GM19193 (cell line): ENCODE results near the gene VPS39.

Experiments
- POLR2A ChIP-seq: IDR thresholded peaks from 4 replicates; pipeline ENCODE4 v1.6.1; 2011; ENCODE audit not compliant: insufficient read depth, insufficient read length; ENCODE audit errors: extremely low read depth

The VPS39 gene

DNA sequence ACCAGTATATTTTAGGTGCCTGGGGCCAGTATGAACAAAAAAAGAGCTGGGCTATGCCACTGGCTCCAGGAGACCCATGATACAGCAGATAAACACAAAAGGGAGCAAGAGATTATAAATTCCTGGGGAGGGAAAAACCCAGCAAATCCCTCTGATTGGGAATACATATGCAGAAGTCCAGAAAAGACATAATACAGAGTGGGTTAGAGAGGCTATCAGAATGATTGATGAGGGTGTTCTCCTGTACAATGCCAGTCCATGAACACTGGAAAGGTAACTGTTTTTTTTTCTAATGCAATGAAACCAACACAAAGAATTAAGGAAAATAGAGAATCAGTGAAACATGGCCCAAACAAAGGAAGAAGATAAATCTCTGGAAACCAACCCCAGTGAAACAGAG, 5.4 kb upstream of the VPS39 start:
- no peak for TF ChIP-seq POLR2A

DNA sequence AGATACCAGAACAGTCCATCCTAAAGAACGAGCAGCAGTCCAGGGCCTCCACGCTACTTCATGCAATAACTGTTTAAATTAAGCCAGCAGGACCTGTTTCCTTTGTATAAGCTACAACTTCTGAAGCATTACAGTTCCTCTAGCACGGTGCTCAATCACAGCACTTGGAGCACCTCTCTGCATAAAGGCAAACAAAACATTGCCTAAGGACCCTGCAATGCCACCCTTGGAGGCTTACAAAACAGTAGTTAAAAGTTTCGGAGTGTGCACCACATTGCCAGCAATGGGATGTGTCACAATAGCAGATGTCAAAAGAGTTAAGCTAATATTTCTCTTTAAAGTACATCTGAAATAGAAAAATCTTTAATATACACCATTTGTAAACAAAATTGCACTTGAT, 2.6 kb upstream of the VPS39 start:
- no peak for TF ChIP-seq POLR2A

DNA sequence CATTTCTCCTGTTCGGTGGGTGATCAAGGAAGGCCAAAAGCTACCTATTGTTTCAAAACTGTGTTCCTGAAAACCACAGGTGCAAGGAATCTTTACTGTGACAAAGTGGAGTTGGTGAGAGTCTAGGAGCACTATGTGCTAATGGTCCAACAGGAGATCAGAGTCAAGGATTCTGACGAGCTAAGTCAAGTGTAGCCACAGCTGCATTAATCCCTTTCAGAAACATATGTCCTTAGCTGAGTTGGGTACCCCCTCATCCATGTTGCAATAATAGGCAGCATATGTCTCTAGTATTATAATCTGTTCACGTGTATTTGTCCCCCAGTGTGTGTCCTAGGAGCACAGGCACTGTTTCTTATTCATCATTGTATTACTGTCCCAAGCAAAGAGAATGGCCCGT, 1.7 kb downstream of the VPS39 start:
- TF ChIP-seq POLR2A = no peak

DNA sequence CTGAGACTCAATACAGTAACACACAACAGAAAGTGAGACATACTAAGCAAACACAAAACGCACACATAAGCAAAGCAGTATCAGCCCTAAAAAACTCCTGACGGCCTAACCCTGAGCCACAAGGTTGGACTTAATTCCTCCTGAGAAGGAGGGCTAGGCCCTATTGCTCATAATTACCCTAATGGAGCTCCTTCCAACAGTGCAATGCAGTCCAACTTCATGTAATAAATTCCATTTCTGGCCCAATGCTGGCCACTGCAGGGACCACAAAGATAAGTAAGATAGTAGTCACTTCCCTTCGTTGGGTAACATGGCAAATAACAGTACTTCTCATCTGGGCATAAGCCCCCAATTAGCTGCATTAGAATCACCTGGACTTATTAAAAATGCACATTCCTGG, 4.2 kb downstream of the VPS39 start:
- TF ChIP-seq POLR2A = no peak

DNA sequence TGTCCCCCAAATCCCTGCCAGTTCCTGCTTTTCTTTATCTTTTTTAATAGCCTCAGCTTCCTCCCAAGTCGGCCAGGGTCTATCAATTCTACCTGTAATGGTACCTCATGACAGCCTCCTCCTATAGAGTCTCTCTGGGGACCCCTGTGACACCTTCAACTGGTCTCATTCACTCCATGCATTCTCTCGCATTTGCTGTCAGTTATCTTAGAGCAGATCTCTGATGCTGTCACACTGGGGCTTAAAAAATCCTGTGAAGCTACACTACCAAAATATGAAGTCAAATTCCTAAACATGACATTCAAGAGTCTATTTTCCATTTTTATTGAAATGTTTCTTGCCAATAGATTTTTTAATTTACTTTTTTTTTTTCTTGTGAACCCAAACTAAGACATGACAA, 5.5 kb downstream of the VPS39 start:
- no peak for TF ChIP-seq POLR2A

DNA sequence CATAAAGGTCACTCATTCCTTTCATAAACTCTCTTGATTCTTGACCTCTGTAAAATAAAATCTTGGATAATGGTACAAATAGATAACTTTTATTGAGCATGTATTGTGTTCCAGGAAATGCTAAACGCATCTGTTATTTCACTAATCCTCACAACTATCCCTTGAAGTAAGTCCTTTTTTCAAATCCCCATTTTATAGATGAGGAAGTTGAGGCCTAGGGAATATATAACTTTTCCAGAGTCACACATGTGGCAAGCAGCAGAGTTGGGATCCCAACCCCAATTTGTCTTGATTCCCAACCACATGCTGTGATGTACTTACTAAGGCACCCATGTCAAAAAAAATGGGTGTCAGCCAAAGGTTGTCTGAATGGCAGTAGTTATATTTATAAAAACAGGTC, 6.3 kb downstream of the VPS39 start:
- no peak for TF ChIP-seq POLR2A

DNA sequence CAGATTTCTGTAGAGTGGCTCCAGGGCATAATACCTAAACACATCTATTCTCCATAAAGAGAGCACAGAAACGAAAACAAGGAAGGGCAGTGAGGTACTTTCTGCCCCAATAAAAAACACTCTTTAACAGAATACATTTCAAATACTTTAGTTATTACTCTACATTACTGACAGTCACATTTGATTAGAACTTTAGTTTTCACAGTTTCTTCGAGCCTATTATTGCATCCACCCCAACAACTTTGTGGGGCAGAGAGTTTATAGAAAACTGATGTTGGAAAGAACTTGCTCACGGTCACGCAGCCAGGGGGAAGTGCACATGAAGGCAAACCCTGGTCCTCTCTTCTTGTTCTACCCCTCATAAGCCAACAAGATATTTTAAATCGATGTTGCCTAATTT, 9.0 kb downstream of the VPS39 start:
- no peak for TF ChIP-seq POLR2A

DNA sequence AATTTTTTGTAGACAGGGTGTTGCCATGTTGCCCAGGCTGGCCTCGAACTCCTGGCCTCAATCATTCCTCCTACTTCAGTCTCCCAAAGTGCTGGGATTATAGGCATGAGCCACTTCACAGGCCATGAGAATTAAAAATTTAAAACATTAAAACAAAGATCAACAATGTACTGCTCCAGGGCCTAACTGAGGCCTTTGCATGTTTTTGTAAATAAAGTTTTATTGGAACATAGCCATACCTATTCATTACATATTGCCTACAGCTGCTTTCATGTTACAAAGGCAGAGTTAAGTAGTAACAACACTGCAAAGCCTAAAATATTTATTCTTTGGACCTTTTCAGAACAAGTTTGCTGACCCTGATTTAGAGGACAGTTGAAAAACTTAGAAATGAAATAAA, 9.6 kb downstream of the VPS39 start:
- TF ChIP-seq POLR2A = no peak

DNA sequence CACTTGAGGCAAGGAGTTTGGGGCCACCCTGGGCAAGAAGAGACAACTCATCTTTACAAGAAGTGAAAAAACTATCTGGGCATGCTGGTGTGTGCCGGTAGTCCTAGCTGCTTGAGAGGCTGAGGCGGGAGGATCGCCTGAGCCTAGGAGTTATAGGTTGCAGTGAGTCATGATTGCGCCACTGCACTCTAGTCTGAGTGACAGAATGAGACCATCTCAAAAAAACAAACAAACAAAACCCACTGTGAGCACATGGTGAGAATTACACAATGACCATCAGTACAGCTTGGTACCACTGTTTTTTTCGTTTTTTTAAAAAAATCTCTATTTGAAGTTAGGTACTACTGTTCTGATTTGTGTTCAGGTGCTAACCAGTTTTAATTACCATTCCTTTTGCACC, 13.6 kb downstream of the VPS39 start:
- no peak for TF ChIP-seq POLR2A

DNA sequence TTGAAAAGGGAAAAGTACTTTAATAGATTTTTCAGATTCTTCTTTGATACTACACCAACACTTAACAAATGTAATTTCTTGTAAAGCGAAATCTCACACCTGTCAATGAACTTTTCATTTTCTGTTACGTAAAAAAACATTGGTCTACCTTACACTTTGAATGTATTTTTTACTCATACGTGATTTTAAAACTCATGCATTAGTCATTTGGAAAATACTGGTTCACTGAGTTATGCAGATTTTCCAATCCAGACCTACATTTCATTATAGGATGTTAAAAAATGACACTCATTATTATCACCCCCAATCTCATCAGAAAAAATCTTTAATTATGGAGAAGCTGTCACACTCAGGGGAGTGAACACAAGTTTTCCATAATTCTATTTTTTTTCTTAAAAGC, 14.7 kb downstream of the VPS39 start:
- no peak for TF ChIP-seq POLR2A

DNA sequence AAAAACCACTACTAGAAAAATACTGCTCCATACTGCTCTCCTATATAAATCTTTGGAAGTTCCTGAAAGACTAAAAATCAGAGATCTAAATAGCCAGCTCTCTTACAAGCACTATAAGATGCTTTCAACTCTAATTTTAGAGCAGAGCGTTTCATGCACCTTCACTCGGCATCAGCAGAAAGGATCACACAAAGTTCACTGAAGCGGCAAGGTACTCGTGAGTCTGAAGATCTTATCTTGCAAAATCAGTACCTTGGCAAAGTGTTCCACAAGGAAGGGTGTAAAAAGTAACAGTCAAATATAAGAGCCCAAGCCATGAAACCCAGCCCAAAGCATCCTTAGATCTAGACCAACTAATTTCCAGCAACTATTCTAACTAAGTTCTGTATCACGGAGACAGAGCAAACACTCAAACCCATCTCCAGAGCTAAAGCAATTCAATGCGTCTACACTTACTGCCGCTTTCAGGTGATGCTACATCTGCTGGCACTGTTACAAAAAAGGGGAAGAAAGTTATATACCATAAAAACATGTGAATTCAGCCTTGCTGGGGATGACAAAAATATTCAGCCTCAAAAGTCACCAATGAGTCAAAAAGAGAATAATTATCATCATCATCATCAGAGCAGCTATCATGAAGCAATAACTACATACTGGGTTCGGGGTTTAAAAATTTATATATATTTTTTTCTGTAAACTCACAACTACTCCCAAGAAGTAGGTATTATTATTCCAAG, 16.3 kb downstream of the VPS39 start:
- no peak for TF ChIP-seq POLR2A

DNA sequence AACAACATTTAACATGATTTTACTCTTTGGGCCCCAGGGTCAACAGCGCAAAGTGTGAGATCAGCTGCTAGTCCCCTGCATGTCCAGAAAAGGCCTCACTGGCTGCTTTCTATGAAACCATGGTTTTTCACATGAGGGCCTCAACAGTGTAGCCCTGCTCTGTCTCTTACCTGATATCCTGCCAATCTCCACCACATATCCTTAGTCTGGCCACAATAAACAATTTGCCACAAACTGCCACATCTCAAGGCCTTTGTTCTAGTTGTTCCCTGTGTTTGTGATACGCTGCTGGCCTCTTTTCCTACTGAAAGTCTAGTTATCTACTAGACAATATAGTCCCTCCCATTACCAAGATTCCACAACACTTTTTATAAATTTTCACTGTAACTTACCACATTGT, 17.7 kb downstream of the VPS39 start:
- TF ChIP-seq POLR2A = no peak

DNA sequence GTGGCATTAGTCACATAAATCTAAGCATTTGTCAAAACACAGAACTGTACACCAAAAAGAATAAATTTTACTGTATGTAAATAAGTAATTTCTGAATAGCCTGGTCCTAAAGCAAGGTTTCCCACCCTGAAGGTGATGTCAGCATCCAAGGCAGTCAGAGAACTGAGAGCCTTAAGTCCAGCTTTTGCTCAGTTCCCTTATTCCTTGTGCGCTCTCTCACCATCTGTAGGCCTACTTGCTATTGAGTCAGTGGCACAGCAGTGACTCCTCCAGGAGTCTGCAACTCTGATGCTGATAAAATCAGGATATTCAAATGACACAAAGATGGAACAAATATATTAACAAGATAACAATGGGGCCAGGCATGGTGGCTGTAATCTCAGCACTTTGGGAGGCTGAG, 22.3 kb downstream of the VPS39 start:
- TF ChIP-seq POLR2A = no peak

DNA sequence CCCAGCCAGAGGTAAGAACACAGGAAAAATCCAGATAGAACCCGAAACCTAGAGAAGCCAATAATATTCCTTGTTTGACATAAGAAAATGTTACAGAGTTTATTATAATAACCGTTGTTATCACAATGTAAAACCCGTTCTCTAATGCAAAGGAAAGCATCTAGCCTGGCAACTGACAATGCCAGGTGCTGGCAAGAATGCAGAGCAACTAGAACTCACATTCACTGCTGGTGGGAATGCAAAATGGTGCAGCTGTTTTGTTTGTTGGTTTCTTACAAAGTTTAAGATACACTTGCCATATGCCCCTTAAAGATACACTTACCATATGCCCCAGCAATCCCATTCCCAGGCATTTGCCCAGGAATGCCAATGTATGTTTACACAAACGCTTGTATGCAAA, 23.4 kb downstream of the VPS39 start:
- no peak for TF ChIP-seq POLR2A

DNA sequence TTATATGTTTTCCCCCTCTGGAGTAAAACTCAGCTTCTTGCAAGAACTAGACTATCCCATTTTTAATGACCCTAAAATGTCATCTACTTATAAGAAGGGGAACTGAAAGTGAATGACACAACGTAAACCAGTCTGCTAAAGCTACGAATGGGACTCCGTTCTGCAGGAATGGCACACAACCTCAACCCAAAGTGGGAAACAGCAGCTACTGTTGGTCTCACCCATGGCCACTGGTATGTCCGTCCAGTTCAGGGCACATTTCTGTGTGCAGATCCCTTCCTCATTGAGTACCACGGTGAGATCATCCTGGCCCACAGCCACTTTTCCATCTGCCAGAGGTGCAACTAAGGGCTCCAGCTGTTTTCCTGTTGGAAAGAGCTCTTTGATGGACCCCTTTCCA, 23.8 kb downstream of the VPS39 start:
- no peak for TF ChIP-seq POLR2A

DNA sequence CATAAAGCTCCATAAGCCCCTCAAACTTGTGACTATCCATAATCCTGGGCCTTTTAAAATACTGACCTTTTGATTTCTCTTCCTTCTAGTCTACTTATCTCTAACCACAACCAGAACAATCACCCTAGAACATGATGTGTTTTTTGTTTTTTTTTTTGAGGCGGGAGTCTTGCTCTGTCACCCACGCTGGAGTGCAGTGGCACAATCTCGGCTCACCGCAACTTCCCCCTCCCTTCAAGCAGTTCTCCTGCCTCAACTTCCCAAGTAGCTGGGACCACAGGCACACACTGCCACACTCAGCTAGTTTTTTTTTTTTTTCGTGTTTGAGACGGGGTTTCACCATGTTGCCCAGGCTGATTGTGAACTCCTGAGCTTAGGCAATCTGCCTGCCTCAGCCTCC, 25.1 kb downstream of the VPS39 start:
- TF ChIP-seq POLR2A = no peak

DNA sequence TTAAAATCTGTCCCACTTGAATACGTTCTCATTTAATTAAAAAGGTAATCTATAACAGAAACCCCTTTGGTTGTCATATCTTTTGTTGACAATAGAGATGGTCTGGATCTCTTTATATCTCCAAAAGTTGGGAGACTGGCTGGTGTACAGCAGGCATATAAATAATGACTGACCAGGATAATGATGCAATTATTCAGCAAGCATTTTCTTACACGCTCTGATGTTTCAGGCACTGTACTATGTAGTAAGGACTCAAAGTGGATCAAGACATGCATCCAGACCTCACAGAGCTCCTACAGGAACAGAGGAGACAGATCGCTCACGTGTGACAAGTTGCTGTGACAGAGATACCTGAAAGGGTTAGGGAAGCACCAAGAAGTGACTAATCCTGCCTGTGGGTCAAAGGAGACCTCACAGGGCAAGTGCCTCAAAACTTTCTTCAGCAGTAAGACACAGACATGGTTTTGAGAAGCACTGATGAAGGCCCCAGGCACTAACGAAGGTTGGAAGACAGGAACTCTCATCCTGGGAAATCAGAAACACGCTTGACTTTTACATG, 25.7 kb downstream of the VPS39 start:
- TF ChIP-seq POLR2A = no peak
